T-helper 2 cell treated with Interferon-gamma antibody and Interleukin-4, amounts not matched to agents 5 μg/mL and 100 μg/mL, for 36 hours (primary cell): ENCODE measurements around the gene BABAM2.

ENCODE experiments used
- DNase-seq: peaks from one replicate; pipeline ENCODE4 v3.0.0; 2021; ENCODE audit warnings: low spot score
- H3K27ac Mint-ChIP-seq: one replicate; pipeline ENCODE4 v1.8.0; 2021; ENCODE audit warnings: mild to moderate bottlenecking, mixed read lengths
- H3K27me3 Mint-ChIP-seq: one replicate; pipeline ENCODE4 v1.8.0; 2021; ENCODE audit warnings: low read depth, mixed read lengths
- H3K36me3 Mint-ChIP-seq: one replicate; pipeline ENCODE4 v1.8.0; 2021; ENCODE audit warnings: low read depth, mixed read lengths
- H3K4me1 Mint-ChIP-seq: one replicate; pipeline ENCODE4 v1.8.0; 2021; ENCODE audit warnings: low read depth, mixed read lengths
- H3K4me3 Mint-ChIP-seq: one replicate; pipeline ENCODE4 v1.8.0; 2022; ENCODE audit warnings: mild to moderate bottlenecking, moderate library complexity, mixed read lengths
- H3K9me3 Mint-ChIP-seq: one replicate; pipeline ENCODE4 v1.8.0; 2021; ENCODE audit warnings: mixed read lengths

BABAM2 gene

GRCh38 chr2:28058791-28059190 lies 168.3 kb downstream of the BABAM2 start:
- H3K27ac Mint-ChIP-seq = no peak overlapping the region
- DNase-seq = no peak
- H3K4me1 Mint-ChIP-seq = peaks cover 16% of the 10 kb centered on the region

GRCh38 chr2:28062867-28063266 lies 172.3 kb downstream of the BABAM2 start:
- DNase-seq = no peak
- Mint-ChIP-seq H3K4me3 (no peak overlapping the region), H3K27ac (no peak overlapping the region), H3K27me3 (no peaks in the 10 kb centered on the region), H3K9me3 (peaks cover 5% of the 10 kb centered on the region), H3K4me1 (peaks cover 5% of the 10 kb centered on the region), H3K36me3 (peaks cover 10% of the 10 kb centered on the region)

More at GRCh38 chr2:28058791-28059190, 168.3 kb downstream of the BABAM2 start:
- H3K27me3 Mint-ChIP-seq = no peaks in the 10 kb centered on the region
- H3K4me3 Mint-ChIP-seq = no peak overlapping the region
- peaks cover 15% of the 10 kb centered on the region for H3K36me3 Mint-ChIP-seq
- peaks cover 18% of the 10 kb centered on the region for H3K9me3 Mint-ChIP-seq

GRCh38 chr2:28063492-28063962 lies 173.0 kb downstream of the BABAM2 start:
- Mint-ChIP-seq H3K36me3 (peaks cover 10% of the 10 kb centered on the region), H3K27me3 (no peaks in the 10 kb centered on the region), H3K9me3 (peaks cover 5% of the 10 kb centered on the region), H3K27ac (no peak overlapping the region), H3K4me3 (no peak overlapping the region), H3K4me1 (peaks cover 5% of the 10 kb centered on the region)
- DNase-seq = no peak

- no peak for DNase-seq
- Mint-ChIP-seq H3K4me3 (no peak overlapping the region), H3K27ac (no peak overlapping the region), H3K4me1 (peaks cover 5% of the 10 kb centered on the region), H3K9me3 (no peaks in the 10 kb centered on the region), H3K27me3 (no peaks in the 10 kb centered on the region), H3K36me3 (peaks cover 4% of the 10 kb centered on the region)
Measured at GRCh38 chr2:28067602-28068001, 177.1 kb downstream of the BABAM2 start.

- H3K9me3 Mint-ChIP-seq = no peaks in the 10 kb centered on the region
- H3K27me3 Mint-ChIP-seq = no peaks in the 10 kb centered on the region
- DNase-seq = no peak
- no peak overlapping the region for H3K27ac Mint-ChIP-seq
- H3K4me3 Mint-ChIP-seq = no peak overlapping the region
- peaks cover 4% of the 10 kb centered on the region for H3K36me3 Mint-ChIP-seq
- peaks cover under 1% of the 10 kb centered on the region for H3K4me1 Mint-ChIP-seq
Measured at GRCh38 chr2:28068088-28068487, 177.6 kb downstream of the BABAM2 start.

GRCh38 chr2:28068527-28068926 lies 178.0 kb downstream of the BABAM2 start:
- no peak overlapping the region for H3K27ac Mint-ChIP-seq
- H3K9me3 Mint-ChIP-seq = no peaks in the 10 kb centered on the region
- no peaks in the 10 kb centered on the region for H3K27me3 Mint-ChIP-seq
- no peak overlapping the region for H3K4me3 Mint-ChIP-seq
- peaks cover 2% of the 10 kb centered on the region for H3K36me3 Mint-ChIP-seq
- no peaks in the 10 kb centered on the region for H3K4me1 Mint-ChIP-seq
- no peak for DNase-seq

GRCh38 chr2:28071221-28071620 lies 180.7 kb downstream of the BABAM2 start:
- Mint-ChIP-seq H3K4me3 (no peak overlapping the region), H3K27me3 (no peaks in the 10 kb centered on the region), H3K9me3 (no peaks in the 10 kb centered on the region), H3K36me3 (peaks cover 4% of the 10 kb centered on the region), H3K27ac (no peak overlapping the region), H3K4me1 (no peaks in the 10 kb centered on the region)
- DNase-seq = no peak

- Mint-ChIP-seq H3K9me3 (no peaks in the 10 kb centered on the region), H3K4me1 (peaks cover 1% of the 10 kb centered on the region)
Measured at GRCh38 chr2:28074137-28074536, 183.6 kb downstream of the BABAM2 start.

GRCh38 chr2:28080911-28081310 lies 190.4 kb downstream of the BABAM2 start:
- no peak for DNase-seq
- no peaks in the 10 kb centered on the region for H3K27me3 Mint-ChIP-seq
- no peaks in the 10 kb centered on the region for H3K36me3 Mint-ChIP-seq
- no peak overlapping the region for H3K27ac Mint-ChIP-seq
- no peak overlapping the region for H3K4me3 Mint-ChIP-seq
- H3K9me3 Mint-ChIP-seq = no peaks in the 10 kb centered on the region
- peaks cover 24% of the 10 kb centered on the region for H3K4me1 Mint-ChIP-seq

More at GRCh38 chr2:28074137-28074536, 183.6 kb downstream of the BABAM2 start:
- Mint-ChIP-seq H3K4me3 (no peak overlapping the region), H3K27ac (no peak overlapping the region), H3K27me3 (no peaks in the 10 kb centered on the region), H3K36me3 (peaks cover 2% of the 10 kb centered on the region)
- DNase-seq = no peak

GRCh38 chr2:28082131-28082530 lies 191.6 kb downstream of the BABAM2 start:
- H3K9me3 Mint-ChIP-seq = no peaks in the 10 kb centered on the region
- no peaks in the 10 kb centered on the region for H3K27me3 Mint-ChIP-seq
- no peaks in the 10 kb centered on the region for H3K36me3 Mint-ChIP-seq
- H3K27ac Mint-ChIP-seq = no peak overlapping the region
- peak overlapping the region; percentile 15 for H3K4me3 Mint-ChIP-seq
- H3K4me1 Mint-ChIP-seq = peaks cover 24% of the 10 kb centered on the region
- DNase-seq = no peak

GRCh38 chr2:28083476-28083875 lies 192.9 kb downstream of the BABAM2 start:
- no peaks in the 10 kb centered on the region for H3K9me3 Mint-ChIP-seq
- no peak overlapping the region for H3K4me3 Mint-ChIP-seq
- H3K27ac Mint-ChIP-seq = no peak overlapping the region
- no peak for DNase-seq
- no peaks in the 10 kb centered on the region for H3K36me3 Mint-ChIP-seq
- no peaks in the 10 kb centered on the region for H3K27me3 Mint-ChIP-seq
- peaks cover 22% of the 10 kb centered on the region for H3K4me1 Mint-ChIP-seq

GRCh38 chr2:28084564-28084963 lies 194.0 kb downstream of the BABAM2 start:
- H3K36me3 Mint-ChIP-seq = peaks cover 3% of the 10 kb centered on the region
- no peak overlapping the region for H3K4me3 Mint-ChIP-seq
- no peaks in the 10 kb centered on the region for H3K27me3 Mint-ChIP-seq
- H3K27ac Mint-ChIP-seq = no peak overlapping the region
- no peaks in the 10 kb centered on the region for H3K9me3 Mint-ChIP-seq
- H3K4me1 Mint-ChIP-seq = peaks cover 22% of the 10 kb centered on the region
- DNase-seq = no peak

GRCh38 chr2:28085201-28085600 lies 194.7 kb downstream of the BABAM2 start:
- DNase-seq = no peak
- Mint-ChIP-seq H3K4me3 (no peak overlapping the region), H3K9me3 (no peaks in the 10 kb centered on the region), H3K27ac (no peak overlapping the region), H3K36me3 (peaks cover 3% of the 10 kb centered on the region), H3K27me3 (no peaks in the 10 kb centered on the region), H3K4me1 (peaks cover 21% of the 10 kb centered on the region)

- Mint-ChIP-seq H3K9me3 (no peaks in the 10 kb centered on the region), H3K4me3 (no peak overlapping the region), H3K27ac (no peak overlapping the region), H3K4me1 (peaks cover 10% of the 10 kb centered on the region), H3K36me3 (peaks cover 3% of the 10 kb centered on the region), H3K27me3 (no peaks in the 10 kb centered on the region)
- no peak for DNase-seq
Measured at GRCh38 chr2:28086611-28087010, 196.1 kb downstream of the BABAM2 start.

GRCh38 chr2:28088970-28089369 lies 198.4 kb downstream of the BABAM2 start:
- no peaks in the 10 kb centered on the region for H3K27me3 Mint-ChIP-seq
- peaks cover 3% of the 10 kb centered on the region for H3K36me3 Mint-ChIP-seq
- no peak overlapping the region for H3K4me3 Mint-ChIP-seq
- DNase-seq = no peak
- no peak overlapping the region for H3K27ac Mint-ChIP-seq
- no peaks in the 10 kb centered on the region for H3K4me1 Mint-ChIP-seq
- H3K9me3 Mint-ChIP-seq = no peaks in the 10 kb centered on the region
